Activated CD4-positive, CD25-positive, alpha-beta regulatory T cell treated with anti-CD3 and anti-CD28 coated beads, Interleukin-2, amount 50 U/mL, for 72 hours (primary cell): ENCODE data around the gene EHD2.
"Not testable (repeated sequence)": the region's sequence is repeated elsewhere in the genome, so short reads cannot be mapped to it uniquely, and the experiment has no call there.

ENCODE experiments used
- DNase-seq: peaks from one replicate; pipeline ENCODE4 v3.0.0; 2021

EHD2 gene

DNA sequence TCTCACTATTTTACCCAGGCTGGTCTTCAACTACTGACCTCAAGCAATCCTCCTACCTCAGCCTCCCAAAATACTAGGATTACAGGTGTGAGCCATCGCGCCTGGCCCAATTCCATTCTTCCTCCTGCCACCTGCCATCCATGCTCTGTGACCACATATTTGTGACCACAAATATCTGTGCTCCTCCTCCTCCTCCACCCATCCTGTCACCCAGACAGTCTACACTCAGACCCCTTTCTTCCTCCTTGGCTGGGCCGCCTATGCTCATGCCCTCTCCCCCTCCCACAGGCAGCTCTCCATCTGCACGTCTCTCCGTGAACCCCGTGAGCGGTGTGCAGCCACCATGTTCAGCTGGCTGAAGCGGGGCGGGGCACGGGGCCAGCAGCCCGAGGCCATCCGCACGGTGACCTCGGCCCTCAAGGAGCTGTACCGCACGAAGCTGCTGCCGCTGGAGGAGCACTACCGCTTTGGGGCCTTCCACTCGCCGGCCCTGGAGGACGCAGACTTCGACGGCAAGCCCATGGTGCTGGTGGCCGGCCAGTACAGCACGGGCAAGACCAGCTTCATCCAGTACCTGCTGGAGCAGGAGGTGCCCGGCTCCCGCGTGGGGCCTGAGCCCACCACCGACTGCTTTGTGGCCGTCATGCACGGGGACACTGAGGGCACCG is 3.2 kb downstream of the EHD2 start:
- no peak for DNase-seq

DNA sequence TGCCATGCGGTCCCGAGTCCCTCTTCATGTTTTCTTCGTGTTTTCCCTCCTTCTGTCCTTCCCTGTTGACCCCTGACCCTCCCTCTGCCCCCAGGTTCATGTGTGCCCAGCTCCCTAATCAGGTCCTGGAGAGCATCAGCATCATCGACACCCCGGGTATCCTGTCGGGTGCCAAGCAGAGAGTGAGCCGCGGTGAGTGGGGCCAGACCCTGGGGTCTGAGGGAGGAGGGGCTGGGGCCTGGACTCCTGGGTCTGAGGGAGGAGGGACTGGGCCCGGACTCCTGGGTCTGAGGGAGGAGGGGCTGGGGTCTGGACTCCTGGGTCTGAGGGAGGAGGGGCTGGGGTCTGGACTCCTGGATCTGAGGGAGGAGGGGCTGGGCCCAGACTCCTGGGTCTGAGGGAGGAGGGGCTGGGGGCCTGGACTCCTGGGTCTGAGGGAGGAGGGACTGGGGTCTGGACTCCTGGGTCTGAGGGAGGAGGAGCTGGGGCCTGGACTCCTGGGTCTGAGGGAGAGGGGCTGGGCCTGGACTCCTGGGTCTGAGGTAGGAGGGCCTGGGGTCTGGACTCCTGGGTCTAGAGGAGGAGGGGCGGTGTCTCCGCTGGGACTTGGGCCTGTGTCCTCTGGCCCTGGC is 5.3 kb downstream of the EHD2 start:
- DNase-seq: not testable (repeated sequence)

DNA sequence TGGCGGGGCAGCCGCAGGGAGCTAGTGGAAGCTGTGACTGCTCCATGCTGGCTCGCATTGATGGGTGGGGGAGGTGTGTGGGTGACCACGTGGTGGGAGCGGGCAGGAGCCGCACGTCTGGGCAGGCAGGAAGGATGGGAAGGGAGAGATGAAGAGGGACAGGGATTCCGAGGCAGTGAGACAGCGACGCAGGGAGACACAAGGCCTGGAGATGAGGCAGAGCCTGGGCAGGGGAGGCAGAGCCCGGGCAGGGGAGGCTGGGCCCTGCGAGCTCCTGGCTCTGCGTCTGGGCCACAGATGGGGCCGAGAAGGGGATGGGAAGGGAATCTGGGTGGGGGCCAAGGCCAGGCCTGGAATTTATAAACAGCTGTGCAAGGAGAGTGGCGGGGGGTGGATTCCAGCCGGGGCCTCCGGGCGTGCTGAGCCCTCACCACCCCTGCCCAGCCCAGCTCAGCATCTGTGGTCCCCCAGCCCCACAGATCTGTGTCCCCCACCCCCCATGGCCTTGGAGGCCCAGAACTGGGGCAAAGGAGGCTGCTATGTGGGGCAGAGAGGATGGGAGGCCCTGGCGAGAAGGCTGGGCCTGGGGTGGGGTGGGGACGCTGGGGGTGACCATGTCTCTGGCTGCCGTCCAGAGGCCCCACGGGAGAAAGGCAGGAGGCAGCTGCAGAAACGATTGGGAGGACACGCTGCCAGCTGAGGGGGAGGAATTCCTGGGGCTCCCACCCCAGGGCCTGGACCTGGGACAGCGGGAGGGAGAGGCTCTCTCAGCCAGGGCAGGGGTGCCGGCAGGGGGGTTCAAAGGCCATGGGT is 6.0 kb downstream of the EHD2 start:
- no peak for DNase-seq

DNA sequence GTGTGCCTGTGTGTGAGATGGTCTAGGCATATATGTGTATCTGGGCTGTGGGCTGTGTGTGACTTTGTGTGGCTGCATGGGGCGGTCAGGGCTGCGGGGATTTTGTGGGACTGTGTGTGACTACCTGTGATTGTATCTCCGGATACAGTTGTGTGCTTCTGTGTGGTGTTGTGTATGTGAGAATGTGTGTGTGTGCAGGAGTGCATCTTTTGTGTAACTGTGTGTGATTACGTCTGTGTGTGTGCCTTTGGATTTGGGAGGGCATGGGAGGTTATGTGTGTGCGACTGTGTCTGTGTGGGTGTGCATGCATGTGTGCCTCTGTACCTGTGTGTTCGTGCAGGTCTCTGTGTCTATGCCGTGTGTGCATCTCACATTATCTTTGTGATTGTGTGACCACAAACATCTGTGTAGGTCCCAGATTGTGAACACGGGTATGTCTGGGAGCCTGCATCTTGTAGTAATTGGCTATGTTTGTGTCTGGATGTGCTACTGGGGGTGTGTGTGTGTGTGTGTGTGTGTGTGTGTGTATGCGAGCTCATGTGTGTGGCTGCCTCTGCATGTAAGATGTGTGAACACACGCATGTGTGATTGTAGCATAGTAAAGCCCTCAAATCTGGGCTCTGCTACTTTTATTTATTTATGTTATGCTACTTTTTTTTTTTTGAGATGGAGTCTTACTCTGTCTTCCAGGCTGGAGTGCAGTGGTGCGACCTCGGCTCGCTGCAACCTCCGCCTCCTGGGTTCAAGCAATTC is 7.6 kb downstream of the EHD2 start:
- DNase-seq: no peak

DNA sequence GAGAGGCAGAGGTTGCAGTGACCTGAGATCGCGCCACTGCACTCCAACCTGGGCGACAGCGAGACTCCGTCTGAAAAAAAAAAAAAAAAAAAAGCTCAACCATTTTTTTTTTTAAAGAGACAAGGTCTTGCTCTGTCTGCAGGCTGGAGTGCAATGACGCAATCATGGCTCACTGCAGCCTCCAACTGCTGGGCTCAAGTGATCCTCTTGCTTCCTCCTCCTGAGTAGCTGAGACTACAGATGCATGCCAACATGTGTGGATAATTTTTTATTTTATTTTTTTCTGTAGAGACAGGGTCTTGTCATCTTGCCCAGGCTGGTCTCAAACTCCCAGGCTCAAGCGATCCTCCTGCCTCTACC is 10.3 kb downstream of the EHD2 start:
- DNase-seq: no peak

DNA sequence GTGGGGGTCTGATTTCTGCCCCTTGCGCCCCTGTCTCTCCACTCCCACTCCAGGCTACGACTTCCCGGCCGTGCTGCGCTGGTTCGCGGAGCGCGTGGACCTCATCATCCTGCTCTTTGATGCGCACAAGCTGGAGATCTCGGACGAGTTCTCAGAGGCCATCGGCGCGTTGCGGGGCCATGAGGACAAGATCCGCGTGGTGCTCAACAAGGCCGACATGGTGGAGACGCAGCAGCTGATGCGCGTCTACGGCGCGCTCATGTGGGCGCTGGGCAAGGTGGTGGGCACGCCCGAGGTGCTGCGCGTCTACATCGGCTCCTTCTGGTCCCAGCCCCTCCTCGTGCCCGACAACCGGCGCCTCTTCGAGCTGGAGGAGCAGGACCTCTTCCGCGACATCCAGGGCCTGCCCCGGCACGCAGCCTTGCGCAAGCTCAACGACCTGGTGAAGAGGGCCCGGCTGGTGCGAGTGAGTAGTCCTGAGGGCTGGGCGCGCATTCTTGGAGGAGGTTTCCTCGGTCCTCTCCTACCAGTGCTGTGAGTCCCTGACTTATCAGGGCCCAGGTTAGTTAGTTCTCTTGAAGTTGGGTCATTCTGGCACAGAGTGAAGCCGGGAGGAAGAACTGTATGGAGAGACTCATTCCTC is 12.7 kb downstream of the EHD2 start:
- DNase-seq: no peak

DNA sequence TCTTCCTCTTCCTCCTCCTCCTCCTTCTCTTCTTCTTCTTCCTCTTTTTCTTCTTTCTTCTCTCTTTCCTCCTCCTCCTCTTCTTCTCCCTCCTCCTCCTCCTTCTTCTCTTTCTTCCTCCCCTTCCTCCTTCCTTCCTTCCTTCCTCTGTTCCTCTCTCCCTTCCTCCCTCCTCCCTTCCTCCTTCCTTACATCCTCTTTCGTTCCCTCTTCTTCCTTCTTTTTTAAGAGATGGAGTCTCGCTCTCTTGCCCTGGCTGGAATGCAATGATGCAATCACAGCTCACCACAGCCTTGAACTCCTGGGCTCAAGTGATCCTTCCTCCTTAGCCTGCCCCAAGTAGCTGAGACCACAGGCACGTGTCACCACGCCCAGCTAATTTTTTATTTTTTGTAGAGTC is 13.2 kb downstream of the EHD2 start:
- DNase-seq: no peak

DNA sequence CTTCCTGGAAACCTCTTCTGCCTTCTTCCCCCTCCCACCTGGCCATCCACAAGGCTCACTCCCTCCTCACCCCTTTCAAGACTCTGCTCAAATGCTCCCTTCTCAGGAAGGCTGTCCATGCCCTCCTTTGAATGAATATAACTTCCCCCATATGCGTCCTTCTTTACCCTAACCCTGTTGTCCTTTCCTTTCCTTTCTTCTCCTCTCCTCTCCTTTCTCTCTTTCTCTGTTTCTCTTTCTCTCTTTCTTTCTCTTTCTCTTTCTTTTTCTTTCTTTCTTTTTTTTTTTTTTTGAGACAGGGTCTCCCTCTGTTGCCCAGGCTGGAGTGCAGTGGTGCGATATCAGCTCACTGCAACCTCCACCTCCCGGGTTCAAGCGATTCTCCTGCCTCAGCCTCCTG is 15.1 kb downstream of the EHD2 start:
- not testable (repeated sequence) for DNase-seq

DNA sequence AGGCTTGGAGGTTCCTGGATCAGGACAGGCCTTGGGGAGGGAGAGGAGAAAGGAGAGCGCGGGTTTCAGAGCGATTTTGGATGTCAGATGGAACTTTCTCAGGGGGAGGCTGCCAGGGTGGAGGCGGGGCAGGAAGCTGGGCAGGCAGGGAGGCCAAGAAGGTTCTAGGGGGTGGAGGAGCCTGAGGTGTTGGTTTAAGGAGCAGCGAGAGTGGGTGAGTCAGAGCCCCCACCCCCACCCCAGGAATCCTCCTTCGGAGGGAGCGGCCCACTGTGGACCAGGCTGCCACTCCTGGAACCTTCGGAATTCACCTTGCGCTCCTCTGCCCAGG is 16.2 kb downstream of the EHD2 start:
- no peak for DNase-seq

DNA sequence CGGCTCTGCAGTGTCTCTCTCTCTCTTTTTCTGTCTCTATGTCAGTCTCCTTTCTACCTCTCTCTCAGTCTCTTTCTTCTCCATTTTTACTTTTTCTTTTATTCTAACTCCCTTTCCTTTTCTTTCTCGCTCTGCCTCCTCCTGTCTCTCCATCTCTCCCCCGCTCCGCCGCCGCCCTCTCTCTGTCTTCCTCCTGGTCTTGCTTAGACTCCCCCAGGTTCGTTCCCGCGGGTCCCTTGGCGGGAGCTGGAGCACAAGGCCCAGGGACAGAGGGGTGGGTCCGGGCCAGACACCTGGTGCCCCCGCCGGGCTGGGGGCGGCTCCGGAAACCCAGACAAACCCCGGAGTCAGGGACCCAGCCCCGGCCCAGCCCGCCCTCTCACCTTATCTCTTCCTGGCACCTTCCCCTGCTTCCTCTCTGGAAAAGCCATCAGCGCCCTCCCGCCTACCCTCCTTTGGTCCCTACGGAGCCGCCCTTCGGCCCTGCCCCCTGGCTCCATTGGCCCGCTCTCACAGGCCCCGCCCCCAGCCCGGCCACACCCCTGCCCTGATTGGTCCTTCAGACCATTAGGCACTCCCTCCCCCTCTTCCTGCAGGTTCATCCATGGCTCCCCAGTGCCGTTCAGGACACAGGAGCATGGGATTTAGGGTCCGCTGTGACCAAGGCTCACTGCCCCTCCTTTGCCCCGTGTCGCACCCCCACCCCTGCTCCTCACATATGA is 16.7 kb downstream of the EHD2 start:
- peak; percentile 76 for DNase-seq

DNA sequence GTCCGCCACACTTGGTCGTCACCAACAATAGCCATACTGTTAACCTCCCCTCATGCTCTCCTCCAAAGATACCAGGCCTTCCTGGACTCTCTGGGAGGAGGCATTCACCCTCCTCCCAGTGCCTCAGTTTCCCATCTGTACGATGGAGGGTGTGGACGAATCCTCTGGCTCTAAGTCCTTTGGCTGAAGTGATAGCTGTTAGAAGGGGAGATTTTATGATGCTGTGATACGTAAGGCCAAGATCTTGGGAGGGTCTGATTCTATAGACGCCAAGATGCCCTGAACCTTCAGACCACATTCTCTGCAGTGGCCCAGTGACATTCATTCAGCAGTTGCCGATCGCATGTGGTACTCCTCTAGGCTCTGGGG is 17.3 kb downstream of the EHD2 start:
- no peak for DNase-seq

DNA sequence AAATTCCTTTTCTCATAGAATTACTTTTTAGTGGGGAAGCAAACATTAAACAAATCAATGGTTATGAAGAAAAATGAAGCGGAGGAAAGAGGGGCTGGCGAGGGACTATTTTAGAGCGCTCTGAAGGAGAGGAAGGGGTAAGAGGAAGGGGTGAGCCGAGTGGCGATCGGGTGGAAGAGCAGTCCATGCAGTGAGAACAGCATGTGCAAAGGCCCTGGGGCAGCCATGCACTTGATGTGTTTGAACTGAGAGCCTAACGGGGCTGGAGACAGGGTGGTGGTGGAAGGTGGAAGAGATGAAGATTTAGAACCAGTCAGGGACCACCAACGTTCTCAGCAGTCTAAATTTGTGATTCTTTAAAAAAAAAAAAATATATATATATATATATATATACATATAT is 17.7 kb downstream of the EHD2 start:
- no peak for DNase-seq

DNA sequence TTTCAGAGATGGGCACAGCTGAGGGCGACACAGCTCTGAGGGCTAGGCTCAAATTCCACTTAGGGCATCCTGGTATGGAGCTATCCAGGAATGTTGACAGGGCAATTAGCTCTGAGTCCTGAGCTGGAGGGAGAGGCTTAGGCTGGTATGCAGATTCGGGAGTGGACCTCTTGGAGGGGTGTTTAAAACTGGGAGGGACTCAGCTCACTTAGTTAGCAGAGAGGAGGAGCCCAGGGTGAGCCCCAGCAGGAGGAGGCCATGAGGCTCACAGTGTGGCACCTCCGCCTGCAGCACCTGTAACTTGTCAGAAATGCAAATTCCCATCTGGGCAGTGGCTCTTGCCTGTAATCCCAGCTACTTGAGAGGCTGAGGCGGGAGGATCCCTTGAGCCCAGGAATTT is 21.9 kb downstream of the EHD2 start:
- no peak for DNase-seq

DNA sequence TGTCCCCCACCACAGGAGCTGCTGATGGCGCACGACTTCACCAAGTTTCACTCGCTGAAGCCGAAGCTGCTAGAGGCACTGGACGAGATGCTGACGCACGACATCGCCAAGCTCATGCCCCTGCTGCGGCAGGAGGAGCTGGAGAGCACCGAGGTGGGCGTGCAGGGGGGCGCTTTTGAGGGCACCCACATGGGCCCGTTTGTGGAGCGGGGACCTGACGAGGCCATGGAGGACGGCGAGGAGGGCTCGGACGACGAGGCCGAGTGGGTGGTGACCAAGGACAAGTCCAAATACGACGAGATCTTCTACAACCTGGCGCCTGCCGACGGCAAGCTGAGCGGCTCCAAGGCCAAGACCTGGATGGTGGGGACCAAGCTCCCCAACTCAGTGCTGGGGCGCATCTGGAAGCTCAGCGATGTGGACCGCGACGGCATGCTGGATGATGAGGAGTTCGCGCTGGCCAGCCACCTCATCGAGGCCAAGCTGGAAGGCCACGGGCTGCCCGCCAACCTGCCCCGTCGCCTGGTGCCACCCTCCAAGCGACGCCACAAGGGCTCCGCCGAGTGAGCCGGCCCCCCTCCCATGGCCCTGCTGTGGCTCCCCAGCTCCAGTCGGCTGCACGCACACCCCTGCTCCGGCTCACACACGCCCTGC is 27.8 kb downstream of the EHD2 start:
- no peak for DNase-seq

DNA sequence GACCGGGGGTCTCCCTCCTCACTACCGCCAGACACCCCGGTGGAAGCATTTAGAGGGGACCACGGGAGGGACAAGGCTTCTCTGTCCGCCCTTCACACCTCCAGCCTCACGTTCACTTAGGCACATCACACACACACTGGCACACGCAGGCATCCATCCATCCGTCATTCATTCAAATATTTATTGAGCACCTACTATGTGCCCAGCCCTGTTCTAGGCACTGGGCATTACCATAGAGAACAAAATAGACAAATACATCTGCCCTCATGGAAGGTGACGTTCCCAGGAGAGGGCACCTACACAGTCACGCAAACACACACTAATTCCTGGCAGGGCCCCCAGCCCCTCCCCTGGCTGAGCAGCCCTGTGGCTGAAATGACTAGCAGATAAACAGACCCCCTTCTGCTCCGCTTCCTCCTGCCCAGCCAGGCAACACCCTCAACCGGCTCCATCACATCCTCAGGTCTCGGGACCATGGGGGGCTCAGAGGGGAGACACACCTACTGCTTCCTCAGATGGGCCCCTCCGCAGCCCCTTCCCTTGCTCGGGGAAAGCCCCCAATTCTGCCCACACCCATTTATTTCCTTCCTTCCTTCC is 28.4 kb downstream of the EHD2 start:
- DNase-seq: no peak

DNA sequence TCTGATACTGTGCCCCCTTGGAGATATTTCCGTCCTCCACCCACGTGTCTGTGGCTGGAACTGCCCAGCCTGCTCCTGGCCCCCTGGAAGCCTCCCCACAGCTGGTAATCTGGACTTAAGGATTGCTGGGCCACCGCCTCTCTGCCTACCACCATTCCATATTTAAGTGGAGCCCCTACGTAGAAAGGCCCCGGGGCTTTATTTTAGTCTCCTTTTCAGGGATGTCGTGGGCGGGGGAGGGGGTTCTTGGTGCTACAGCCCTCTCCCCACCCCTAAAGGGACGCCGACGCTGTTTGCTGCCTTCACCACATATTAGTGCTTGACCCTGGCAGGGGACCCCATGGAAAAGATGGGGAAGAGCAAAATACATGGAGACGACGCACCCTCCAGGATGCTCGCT is 29.4 kb downstream of the EHD2 start:
- no peak for DNase-seq

DNA sequence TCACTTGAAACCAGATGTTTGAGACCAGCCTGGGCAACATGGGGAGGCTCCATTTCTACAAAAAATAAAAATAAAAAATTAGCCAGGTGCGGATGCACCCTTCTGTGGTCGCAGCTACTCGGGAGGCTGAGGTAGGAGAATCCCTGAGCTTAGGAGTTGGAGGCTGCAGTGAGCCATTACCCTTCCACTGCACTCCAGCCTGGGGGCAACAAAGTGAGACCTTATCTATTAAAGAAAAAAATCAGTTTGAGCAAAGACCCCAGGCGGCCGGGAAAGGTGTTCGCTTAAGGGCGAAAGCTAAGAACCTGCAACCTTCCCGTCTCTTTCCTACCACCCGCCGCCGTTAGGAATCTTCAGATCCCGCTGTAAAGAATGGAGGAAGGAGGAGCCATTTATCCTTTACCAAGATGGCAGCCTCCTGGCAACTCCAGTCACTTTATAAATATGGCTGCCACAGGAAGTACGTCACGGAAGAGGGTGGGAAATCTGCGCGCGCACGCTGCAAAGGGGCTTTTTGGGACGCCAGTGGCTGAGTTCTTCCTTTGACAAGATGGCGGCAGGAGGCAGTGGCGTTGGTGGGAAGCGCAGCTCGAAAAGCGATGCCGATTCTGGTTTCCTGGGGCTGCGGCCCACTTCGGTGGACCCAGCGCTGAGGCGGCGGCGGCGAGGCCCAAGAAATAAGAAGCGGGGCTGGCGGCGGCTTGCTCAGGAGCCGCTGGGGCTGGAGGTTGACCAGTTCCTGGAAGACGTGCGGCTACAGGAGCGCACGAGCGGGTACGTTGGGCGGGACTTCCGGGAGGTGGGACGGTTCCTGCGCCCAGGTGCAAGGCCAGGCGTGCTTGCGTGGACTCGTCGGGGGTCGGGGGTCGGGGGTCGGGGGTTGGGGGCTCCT is 32.0 kb downstream of the EHD2 start, which contains the start of gene NOP53:
Gene NOP53 (plus strand): TSS at position 537 of the 892 bp plus-strand sequence. CDS start 14 bp downstream, at position 551.
- DNase-seq: peak; percentile 97

DNA sequence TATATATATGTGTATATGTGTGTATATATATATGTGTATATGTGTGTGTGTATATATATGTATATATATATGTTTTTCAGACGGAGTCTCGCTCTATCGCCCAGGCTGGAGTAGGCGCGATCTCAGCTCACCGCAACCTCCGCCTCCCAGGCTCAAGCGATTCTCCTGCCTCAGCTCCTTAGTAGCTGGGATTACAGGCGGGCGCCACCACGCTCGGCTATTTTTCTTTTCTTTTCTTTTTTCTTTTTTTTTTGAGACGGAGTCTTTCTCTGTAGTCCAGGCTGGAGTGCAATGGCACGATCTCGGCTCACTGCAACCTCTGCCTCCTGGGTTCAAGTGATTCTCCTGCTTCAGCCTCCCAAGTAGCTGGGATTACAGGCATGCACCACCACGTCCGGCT is 32.9 kb downstream of the EHD2 start:
- DNase-seq: not testable (repeated sequence)

DNA sequence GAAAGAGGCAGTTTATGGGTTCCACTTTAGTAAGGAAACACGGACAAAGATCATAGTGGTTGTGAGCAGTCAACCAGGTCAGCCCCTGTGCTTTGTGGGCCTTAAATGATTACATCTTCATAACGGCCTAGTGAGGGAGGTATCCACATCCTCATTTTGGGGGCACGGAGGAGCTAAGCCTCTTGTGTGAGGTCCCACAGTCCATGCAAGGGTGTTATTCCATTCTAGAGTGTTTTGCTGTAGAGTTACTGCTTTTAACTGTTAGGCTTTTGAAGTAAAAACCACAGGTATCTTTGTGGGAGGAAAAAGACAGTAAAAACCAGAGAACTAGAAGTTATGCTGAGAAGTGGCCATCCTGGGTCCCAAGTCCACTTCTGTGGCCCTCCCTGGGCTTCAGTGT is 36.1 kb downstream of the EHD2 start:
- DNase-seq: no peak

DNA sequence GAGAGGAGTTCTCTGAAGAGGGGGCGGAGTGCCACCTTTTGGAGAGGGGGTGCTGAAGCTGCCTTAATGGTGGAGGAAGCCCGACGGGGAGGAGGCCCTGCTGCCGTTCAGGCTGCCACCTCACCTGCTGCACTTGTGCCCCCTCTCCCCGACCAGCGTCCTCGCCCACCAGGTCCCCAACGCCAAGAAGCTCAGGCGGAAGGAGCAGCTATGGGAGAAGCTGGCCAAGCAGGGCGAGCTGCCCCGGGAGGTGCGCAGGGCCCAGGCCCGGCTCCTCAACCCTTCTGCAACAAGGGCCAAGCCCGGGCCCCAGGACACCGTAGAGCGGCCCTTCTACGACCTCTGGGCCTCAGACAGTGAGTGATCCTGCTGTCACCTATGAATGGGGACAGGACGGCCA is 37.5 kb downstream of the EHD2 start:
- no peak for DNase-seq
